DMS79 (cell line): ENCODE data around the gene CASP8.
"Not testable (repeated sequence)": the region's sequence is repeated elsewhere in the genome, so short reads cannot be mapped to it uniquely, and the experiment has no call there.

Experiments
- DNase-seq: peaks from one replicate; lab custom pipeline; 2025; lab: John Stamatoyannopoulos, UW

The CASP8 gene

DNA sequence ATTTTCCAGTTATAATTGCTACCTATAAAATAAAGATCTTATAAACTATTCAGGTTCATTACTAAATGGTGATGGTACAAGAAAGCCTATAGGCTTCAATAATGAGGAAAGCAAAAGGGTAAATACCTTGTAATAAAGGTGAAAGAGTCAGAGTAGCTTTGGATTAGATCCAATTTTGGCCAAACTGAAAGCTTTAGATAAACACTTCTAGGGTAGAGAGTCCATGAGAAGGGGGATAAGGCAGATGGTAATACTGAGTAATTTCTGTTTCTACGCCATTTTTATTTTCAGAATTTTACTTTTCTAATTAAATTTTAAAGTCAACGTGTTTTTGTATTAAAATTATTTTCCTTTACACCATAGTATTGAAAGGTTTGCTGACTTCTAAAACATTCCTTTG, 9.4 kb downstream of the CASP8 start:
- DNase-seq: peak; percentile 72

DNA sequence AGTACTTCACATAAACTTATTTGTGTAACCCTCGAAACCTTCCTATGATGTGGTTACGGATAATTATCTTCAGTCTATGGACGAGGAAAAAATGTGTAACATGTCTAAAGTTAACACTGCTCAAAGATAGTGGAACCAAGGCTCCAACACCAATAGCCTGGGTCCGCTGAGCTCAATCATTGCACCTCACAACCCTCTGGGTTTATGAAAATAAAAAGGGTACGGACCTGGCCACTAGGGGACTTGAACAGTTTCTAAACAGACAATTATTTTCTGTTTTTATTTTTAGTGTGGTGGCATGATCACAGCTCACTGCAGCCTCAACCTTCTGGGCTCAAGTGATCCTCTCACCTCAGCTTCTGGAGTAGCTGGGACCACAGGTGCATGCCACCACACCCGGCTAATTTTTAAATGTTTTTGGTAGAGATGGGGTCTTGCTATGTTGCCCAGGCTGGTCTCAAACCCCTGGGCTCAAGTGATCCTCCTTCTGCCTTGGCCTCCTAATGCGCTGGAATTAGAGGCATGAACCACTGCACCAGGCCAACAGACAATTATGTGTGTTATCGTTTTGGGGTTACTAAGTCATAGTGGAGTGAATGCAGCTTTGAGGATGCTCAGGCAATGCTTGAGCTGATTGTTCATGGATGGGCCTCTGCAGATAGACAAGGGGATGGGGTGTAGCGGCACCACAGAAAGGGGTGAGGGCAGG, 10.1 kb downstream of the CASP8 start:
- no peak for DNase-seq

DNA sequence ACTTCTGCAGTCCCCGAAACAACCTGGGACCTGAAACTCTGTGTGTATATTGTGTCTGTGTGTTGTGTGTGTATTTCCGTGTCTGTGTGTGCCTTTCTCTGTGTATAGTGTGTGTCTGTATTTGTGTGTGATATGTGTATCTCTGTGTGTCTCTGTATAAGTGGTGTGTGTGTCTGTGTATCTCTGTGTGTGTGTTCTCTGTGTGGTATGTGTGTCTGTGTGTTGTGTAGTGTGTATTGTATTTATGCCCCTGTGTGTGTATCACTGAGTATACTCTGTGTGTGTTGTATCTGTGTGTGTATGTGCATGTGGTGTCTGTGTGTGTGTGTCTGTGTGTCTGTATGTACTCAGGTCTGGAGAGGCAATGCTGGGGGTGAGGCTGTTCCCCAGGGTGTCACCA, 11.6 kb downstream of the CASP8 start:
- no peak for DNase-seq

DNA sequence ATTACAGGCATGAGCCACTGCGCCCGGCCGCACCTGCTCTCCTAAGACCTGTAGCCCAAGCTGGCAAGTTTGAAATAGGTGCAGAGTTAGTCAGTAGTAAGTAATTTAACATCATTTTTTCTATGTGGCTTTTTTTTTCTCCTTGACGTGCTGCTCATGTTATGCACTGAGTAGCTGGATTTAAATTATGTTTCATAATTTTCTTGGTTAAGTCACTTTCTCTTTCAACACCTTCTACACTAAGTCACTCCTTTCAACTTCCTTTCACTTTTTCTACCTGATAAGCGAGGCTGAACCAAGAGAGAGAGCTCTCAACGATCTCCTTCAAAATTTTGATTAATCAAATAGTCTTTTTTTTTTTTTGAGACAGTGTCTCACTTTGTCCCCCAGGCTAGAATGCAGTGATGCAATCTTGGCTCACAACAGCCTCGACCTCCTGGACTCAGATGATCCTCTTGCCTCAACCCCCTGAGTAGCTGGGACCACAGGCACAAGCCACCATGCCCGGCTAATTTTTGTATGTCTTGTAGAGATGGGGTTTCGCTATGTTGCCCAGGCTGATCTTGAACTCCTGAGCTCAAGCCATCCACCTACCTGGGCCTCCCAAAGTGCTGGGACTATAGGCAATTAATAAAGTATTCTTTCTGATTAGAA, 13.1 kb downstream of the CASP8 start:
- DNase-seq: no peak

DNA sequence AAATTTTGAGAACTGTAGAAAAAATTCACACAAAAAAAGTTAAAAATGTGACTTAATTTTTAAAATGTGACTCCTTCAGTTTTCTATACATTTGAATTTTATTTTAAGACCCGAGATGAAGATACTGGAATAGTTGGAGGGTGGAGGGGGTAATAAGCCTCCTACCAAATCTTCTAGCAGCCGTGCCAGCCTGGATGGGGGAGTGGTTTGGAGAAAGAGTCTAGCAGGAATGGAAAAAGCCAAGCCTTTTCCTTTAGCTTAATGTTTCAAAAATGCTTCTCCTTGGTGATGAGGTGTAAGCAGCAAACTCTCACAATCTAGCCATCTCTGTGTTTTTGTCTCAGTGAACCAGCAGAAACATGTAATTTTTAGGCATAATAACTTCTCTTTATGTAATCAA, 14.7 kb downstream of the CASP8 start:
- DNase-seq: no peak

DNA sequence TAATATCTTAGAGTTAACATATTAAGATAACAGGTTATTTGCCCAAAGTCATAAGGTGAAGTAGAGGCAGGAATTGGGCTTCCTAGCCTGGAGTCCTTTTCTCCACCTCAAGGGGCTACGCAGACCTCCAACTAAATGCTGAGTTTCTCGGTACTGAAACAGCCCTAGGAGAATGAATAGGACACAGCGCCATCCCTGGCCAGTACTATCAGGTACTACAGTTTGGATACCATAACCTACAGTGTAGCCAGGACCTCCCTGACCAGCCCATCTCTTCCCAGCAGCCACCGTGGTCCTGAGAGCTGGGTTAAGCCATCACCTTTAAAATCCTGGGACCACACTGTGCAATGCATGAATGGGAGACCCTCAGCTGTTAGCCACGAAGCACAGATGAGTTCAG, 15.7 kb downstream of the CASP8 start:
- DNase-seq: no peak

DNA sequence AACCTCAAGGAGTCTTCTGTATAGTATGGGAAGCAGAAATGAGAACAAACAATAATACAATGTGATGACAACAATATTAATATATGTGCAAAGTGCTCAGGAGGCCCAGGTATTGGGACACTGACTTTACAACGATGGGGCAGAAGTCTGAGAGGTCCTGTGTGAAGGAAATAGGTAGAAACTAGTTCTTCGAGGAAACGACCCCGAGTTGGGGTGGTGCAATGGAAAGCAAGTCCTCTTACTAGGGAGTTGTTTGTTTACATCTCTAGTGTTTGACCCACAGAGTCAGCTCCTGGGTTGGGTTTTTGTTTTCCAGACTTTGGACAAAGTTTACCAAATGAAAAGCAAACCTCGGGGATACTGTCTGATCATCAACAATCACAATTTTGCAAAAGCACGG, 16.2 kb downstream of the CASP8 start:
- no peak for DNase-seq

DNA sequence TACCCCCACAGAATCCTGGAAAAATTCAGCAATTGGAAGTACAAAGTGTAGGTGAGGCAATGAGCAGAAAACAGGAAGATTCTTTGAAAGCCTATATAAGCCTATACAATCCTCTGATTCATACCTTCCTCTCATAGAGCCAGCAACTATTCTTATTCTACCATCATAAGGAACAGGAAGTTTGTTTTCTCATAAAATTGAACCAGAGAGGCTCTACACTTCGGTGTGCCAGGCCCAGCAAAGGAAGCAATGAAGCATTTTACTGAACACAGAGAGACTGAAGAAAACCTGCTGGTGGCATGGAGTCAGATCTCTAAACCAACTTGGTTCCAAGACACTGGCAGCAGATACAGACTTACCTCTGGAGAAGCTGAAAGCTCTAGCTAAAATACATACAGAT, 18.7 kb downstream of the CASP8 start:
- DNase-seq: no peak

DNA sequence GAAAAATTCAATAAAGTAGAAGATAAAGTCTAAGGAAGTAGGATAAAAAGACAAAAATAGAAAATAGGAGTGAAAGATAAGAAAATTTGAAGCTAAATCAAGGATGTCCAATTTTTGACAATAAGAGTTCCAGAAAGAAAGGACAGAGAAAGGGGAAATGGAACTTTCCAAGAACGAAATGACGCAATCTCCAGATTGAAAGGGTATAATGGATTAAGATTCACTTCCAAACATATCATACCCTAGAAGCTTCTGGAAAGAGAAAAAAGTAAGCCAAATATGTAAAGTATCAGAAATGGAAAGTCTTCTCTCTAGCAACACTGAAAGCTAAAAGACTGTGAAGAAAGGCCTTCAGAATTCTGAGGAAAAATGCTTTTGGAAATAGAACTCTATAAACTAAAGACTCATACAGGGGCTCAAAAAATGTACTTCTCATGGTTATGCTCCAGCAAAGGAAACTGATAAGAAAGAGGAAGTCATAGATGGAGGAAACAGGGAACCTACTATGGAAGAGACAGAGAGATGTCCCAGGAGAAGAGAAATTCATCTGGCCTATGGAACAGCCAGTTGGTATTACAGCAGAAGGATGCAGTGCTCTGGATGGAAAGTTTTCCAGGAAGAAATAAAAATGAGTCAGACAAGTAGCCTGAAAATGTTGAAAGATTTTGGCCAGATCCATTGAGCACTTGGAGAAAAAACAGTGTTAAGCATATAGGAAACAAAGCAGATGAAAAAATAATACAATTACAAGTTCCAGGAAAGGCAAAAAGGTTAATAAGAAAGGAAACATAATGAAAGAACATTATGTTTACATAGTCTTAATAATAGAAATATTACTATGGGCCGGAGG, 20.1 kb downstream of the CASP8 start:
- no peak for DNase-seq

DNA sequence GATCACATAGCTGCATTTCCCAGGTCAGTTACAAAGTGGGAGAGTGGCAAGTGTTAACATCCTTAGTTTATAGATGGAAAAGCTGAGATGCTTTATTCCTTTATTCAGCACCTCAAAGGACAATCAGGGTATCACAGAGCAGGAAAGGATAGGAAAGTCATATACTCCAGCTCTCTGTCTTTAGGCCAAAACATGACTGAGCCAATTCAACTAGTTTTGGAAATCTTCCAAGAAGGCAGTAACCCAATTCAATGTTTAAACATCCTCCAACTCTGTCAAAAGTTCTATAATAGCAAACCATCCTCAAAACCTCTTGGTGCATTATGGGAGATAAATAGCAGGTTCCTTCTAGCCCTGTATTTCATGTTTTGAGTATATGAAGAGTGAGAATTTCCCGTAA, 25.2 kb downstream of the CASP8 start:
- DNase-seq: no peak

DNA sequence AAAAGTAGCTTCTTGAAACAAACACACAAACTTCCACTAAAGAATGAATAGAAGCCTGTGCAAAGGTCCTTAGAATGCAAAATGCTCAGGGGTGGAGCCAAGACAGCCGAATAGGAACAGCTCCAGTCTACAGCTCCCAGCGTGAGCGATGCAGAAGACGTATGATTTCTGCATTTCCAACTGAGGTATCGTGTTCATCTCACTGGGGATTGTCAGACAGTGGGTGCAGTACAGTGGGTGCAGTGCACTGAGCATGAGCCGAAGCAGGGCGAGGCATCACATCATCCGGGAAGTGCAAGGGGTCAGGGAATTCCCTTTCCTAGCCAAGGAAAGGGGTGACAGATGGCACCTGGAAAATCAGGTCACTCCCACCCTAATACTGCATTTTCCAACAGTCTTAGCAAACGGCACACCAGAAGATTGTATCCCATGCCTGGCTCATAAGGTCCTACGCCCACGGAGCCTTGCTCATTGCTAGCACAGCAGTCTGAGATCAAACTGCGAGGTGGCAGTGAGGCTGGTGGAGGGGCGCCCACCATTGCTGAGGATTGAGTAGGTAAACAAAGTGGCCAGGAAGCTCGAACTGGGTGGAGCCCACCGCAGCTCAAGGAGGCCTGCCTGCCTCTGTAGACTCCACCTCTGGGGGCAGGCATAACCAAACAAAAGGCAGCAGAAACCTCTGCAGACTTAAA, 30.3 kb downstream of the CASP8 start:
- not testable (repeated sequence) for DNase-seq

DNA sequence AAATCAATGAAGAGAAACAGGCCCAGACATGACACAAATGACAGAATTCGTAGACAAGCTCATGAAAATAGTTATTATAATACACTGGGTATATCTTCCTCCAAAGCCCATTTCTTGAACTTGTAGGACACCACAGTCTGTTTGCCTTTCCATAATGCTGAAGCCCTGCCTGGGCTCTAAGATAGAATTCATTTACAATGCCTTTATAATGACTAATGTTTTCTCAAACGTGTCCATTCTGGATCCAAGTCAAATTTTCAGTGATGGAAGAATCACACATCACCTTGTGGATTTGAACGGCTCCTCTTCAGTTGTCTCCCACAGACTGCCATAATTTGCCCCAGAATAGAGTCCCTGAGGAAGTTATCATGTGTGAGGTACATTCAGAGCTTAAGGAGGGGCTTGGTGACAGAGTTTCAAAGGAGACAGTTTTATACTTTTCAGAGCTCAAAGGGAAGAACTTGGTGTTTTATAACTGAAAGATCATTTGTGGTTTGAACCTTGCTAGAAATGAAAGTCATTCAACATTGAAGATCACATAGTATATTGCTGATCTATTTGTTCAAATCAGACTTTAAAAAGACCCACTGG, 38.2 kb downstream of the CASP8 start:
- DNase-seq: no peak

DNA sequence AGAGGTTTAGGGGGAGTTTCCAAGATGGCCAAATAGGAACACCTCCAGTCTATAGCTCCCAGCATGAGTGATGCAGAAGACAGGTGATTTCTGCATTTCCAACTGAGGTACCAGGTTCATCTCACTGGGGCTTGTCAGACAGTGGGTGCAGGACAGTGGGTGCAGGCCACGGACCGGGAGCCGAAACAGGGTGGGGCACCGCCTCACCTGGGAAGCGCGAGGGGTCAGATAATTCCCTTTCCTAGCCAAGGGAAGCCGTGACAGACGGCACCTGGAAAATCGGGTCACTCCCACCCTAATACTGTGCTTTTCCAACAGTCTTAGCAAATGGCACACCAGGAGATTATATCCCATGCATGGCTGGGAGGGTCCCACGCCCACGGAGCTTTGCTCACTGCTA, 39.6 kb downstream of the CASP8 start:
- not testable (repeated sequence) for DNase-seq

DNA sequence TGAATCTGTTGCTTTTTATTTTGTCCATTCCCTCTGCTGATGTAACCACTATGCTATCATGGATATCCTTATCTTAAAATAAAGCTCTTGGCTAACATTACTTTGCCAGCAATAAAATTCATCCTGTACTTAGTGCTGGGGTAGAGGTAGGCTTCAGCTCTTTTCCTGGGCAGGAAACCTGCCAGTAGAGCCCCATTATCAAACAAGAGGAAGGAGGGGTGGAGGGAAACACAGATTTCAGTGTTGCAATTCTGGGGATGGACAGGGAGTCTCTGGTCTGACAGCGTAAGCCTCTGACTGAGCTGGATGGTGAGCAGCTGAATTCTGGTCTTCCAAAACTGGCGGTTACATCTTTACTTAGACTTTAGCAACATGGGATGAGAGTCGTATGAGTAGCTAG, 47.5 kb downstream of the CASP8 start:
- DNase-seq: no peak

DNA sequence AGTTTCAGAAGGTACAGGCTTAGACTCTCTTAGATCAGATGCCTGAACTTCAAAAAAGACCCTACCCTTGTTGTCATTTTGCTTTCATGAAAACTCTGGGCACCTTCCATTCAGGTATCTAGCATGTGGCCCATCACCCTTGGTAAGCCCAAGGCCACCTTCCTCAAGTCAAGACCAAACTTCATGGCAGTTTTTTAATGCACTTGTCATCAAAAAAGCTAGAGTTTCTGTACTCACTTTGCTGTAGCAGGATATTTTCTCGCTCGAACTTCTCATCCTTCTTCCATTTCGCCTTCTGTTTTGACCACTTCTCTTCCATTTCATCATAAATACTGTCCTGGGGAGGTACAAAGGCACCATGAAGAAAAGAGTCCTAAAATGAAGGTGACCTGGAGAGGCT, 48.6 kb downstream of the CASP8 start:
- DNase-seq: no peak

DNA sequence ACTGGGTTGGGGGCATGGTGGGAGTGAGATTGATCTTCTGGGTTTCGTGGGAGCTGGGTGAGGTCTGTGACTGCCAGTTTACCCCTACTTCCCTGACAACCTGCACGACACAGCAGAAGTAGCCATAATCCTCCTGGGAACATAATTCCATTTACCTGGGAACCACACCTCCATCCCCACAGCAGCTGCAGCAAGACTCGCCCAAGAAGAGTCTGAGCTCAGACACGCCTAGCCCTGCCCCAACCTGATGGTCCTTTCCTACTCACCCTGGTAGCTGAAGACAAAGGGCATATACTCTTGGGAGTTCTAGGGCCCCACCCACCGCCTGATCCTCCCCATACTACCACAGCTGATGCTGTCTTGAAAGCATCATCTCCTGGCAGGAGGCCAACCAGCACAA, 53.0 kb downstream of the CASP8 start:
- DNase-seq: no peak

DNA sequence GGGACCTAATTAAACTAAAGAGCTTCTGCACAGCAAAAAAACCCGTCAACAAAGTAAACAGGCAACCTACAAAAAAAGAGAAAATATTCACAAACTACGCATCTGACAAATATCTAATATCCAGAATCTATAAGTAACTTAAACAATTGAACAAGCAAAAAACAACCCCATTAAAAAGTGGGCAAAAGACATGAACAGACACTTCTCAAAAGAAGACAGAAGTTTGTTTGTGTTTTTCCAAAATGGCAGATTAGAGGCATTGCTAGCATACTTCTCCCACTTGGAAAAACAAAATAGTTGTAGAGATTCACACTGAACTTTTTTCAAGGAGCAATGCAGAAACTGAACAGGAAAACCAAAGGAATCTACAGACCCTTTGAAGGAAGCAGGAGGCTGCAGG, 59.2 kb downstream of the CASP8 start:
- DNase-seq: no peak

DNA sequence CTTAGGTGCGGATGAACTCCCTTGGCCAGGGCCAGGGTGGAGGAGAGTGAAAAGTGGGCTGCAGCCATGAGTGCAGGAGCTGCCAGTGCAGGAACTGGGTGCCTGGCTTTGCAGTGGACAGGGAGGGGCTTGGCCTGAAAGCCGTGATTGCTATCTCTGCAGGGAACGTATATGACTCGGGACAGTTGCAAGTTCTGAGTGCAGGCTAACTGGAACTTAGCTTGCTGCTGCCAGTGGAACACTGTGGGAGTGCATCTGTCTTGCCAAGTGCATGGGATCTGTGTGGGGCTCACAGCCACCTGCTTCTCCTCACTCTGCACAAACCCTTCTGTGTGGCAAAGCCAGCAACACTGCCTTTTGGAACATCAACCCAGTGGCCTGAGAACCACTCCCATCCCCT, 59.9 kb downstream of the CASP8 start:
- no peak for DNase-seq

DNA sequence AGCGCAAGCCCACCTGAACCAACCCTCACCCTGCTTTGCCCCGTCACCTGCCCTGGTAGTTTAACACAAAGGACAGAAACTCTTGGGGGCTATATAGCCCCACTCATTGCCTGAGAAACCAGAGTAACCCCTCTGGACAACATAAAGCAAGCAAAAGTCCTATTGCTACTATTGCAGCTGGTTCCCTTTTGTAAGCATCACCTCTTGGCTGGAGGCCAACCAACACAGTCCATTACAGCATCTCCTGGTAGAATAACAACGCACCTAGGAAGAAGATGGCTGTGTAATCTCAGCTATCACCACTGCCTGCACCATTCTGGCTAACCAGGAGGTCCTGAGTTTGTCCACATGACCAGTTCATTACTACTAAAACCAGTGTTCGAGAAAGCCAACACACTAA, 60.4 kb downstream of the CASP8 start:
- DNase-seq: no peak

DNA sequence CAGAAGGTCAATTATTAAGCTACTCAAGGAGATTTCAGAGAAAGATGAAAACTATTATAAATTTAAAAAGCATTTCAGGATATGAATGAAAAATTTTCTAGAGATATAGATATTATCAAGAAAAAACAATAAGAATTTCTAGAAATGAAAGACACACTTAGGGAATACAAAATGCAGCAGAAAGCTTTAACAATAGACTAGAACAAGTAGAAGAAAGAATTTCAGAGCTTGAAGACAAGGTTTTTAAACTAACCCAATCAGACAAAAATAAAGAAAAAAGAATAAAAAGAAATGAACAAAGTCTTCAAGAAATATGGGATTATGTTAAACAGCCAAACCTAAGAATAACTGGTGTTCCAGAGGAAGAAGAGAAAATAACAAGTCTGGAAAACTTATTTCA, 62.4 kb downstream of the CASP8 start:
- DNase-seq: no peak

DNA sequence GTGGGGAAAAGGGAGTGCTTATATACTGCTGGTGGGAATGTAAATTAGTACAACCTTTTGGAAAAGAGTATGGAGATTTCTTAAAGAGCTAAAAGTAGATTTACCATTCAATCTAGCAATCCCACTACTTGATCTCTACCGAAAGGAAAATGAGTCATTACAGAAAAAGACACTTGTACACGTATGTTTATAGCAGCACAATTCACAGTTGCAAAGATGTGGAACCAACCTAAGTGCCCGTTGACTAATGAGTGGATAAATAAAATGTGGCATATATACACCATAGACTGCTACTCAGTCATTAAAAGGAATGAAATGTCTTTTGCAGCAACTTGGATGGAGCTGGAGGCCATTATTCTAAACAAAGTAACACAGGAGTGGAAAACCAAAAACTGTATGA, 67.3 kb downstream of the CASP8 start:
- no peak for DNase-seq

DNA sequence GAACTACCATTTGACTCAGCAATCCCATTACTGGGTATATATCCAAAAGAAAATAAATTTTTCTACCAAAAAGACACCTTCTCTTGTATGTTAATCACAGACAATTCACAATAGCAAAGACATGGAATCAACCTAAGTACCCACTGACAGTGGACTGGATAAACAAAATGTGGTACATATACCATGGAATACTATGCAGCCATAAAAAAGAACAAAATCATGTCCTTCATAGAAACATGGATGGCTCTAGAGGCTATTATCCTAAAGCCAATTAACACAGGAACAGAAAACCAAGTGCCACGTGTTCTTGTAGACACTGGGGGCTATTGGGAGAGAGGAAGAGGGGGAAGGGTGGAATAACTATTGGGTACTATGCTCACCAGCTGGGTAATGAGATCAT, 69.1 kb downstream of the CASP8 start:
- no peak for DNase-seq
